Adrenal gland (tissue), 12 donors: ENCODE results near the gene DPYD. TPM values are rescaled to one million over a fixed set of nuclear protein-coding genes. Genes with fewer than 3 reads are reported as not detected.
"Not testable (repeated sequence)": the region's sequence is repeated elsewhere in the genome, so short reads cannot be mapped to it uniquely, and the experiment has no call there.

Source experiments
- DNase-seq, 7 donors: peaks; one replicate each; pipeline ENCODE4 v3.0.0-alpha.2; 2019 to 2020
- H3K27ac ChIP-seq, 5 donors: fragments of 200-600 bp; sonication (generic) in 4 of 5; 1 replicate in 3 of 5; 2 replicates in 2 of 5; pipeline versions ENCODE4 v1.5.1 to v1.8.0; 2016 to 2020; ENCODE audit warnings: mild to moderate bottlenecking in 1 of 5
- H3K27me3 ChIP-seq: fragments of 200-600 bp; 2 replicates; pipeline ENCODE4 v1.8.0; 2021
- H3K36me3 ChIP-seq, 2 donors: fragments of 200-600 bp; replicated peaks in 1 of 2; 1 replicate in 1 of 2; 2 replicates in 1 of 2; pipeline versions ENCODE4 v1.5.1 to v1.8.0; 2018 to 2022
- H3K4me1 ChIP-seq, 2 donors: fragments of 200-600 bp; replicated peaks in 1 of 2; 1 replicate in 1 of 2; 2 replicates in 1 of 2; pipeline versions ENCODE4 v1.5.1 to v1.8.0; 2018 to 2021
- H3K4me3 ChIP-seq, 4 donors: fragments of 200-600 bp; sonication (generic) in 3 of 4; one replicate each; pipeline ENCODE4 v1.5.1; 2016 to 2018
- H3K9me3 ChIP-seq, 3 donors: fragments of 200-600 bp; sonication (generic) in 1 of 3; replicated peaks in 1 of 3; 1 replicate in 2 of 3; 2 replicates in 1 of 3; pipeline versions ENCODE4 v1.5.1 to v1.8.0; 2016 to 2021
- POLR2A ChIP-seq, 2 donors: fragments of 450-650 bp; IDR thresholded peaks; one replicate each; pipeline ENCODE4 v1.6.1; 2017; ENCODE audit warnings: antibody characterized with exemption in 2 of 2, mild to moderate bottlenecking in 2 of 2, moderate library complexity in 1 of 2
- WGBS, 4 donors: extraction: QIAGEN DNeasy Blood & Tissue Kit in 2 of 4; methylation state at CpG; one replicate each; pipeline versions ENCODE4 v1.1.5 to v1.1.7; 2013 to 2017; 5-methylcytosine and 5-hydroxymethylcytosine counted together
- intact Hi-C, 2 donors: fragments of 100-400 bp; cut with DNase I; formaldehyde crosslinking; loops; one replicate each; pipeline versions ENCODE4 v1.14.1 to v1.15.0; 2022 to 2023
- polyA plus RNA-seq, 3 donors: library from polyadenylated mRNA; stranded (reverse); fragments of 200-250 nt in 2 of 3; fragments of 350-450 nt in 1 of 3; fragmentation: Illumina TruSeq in 1 of 3; extraction: RNeasy Lipid Tissue Mini Kit (QIAGEN cat#74804) in 1 of 3; gene quantifications; one replicate each; pipeline ENCODE4 v1.2.3, GENCODE V29; 2013 to 2014
- total RNA-seq, 9 donors: library from RNA; depleted of rRNA in 4 of 9; stranded (reverse); fragments of >200 nt in 4 of 9; fragments of 120-200 nt in 1 of 9; fragmentation: NEBNext Ultra II Directional in 1 of 9; extraction: Animal tissue kit (Norgen Biotek cat#: 25700) in 1 of 9; gene quantifications; one replicate each; pipeline versions ENCODE4 v1.1.0 to v1.2.4, GENCODE V29; 2013 to 2023
- TF ChIP-seq, protein P1 (sequence below), 6 experiments: fragments of 450-650 bp in 4 of 6; fragments of 200-600 bp in 2 of 6; sonication (generic) in 1 of 6; IDR thresholded peaks; 1 replicate in 5 of 6; 2 replicates in 1 of 6; pipeline versions ENCODE4 v1.5.1 to v1.8.0; 2016 to 2021; ENCODE audit warnings: antibody characterized with exemption in 6 of 6, mild to moderate bottlenecking in 2 of 6, moderate library complexity in 1 of 6
- donor health status: healthy with polysubstance abuse.
- donor health status: Bipolar disorder and iron deficiency.
- donor health status: DM: yes; HTN: yes; CAD: no.
- donor health status: DM: no; HTN: no; CAD: no.
- donor health status: DM: no; HTN: no; CAD: no.
- donor health status: DM: yes; HTN: yes; CAD: no.

DPYD gene
- total and polyA plus RNA-seq, 12 donors, result 6.6 to 73.1 (median 30.2) TPM

GRCh38 chr1:97238816-97239215 lies 682.0 kb downstream of the DPYD start:
- no peak for TF ChIP-seq POLR2A (IDR thresholded peaks at IDR 0.05)
- TF ChIP-seq, protein P1, sequence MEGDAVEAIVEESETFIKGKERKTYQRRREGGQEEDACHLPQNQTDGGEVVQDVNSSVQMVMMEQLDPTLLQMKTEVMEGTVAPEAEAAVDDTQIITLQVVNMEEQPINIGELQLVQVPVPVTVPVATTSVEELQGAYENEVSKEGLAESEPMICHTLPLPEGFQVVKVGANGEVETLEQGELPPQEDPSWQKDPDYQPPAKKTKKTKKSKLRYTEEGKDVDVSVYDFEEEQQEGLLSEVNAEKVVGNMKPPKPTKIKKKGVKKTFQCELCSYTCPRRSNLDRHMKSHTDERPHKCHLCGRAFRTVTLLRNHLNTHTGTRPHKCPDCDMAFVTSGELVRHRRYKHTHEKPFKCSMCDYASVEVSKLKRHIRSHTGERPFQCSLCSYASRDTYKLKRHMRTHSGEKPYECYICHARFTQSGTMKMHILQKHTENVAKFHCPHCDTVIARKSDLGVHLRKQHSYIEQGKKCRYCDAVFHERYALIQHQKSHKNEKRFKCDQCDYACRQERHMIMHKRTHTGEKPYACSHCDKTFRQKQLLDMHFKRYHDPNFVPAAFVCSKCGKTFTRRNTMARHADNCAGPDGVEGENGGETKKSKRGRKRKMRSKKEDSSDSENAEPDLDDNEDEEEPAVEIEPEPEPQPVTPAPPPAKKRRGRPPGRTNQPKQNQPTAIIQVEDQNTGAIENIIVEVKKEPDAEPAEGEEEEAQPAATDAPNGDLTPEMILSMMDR (IDR thresholded peaks at IDR 0.05), result no peak
- Histone ChIP-seq H3K4me3 (no peak overlapping the region), H3K27ac (no peak overlapping the region), H3K27me3 (no peaks in the 10 kb centered on the region), H3K36me3 (no peaks in the 10 kb centered on the region), H3K4me1 (no peaks in the 10 kb centered on the region), H3K9me3 (no peaks in the 10 kb centered on the region)
- intact Hi-C loops, result no loop called here
- WGBS, 4 donors, result 78 to 84% (median 80%) methylated on average over 3 of the region's 3 CpGs
- no peak for DNase-seq

GRCh38 chr1:97231354-97231753 lies 689.5 kb downstream of the DPYD start:
- DNase-seq, H3K27ac ChIP-seq, H3K36me3 ChIP-seq, H3K9me3 ChIP-seq, H3K4me3 ChIP-seq, intact Hi-C loops, H3K4me1 ChIP-seq, H3K27me3 ChIP-seq: not testable (repeated sequence)
- WGBS, 4 donors, result 91 to 100% (median 96%) methylated on average over 2 of the region's 2 CpGs

DNA sequence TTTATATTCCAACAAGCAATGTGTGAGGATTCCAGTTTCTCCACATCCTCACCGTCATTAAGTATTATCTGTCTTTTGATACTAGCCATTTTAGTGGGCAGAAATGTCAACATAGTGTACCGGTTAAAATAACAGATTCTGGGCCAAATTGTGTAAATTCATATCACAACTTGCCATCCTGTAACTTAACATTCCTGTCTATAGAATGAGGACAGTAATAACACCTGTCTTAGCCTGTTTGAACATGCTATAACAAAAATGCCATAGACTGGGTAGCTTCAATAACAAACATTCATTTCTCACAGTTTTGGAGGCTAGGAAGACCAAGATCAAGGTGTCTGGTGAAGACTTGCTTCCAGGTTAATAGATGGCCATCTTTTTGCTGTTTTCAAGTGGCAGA lies 708.2 kb downstream of the DPYD start:
- peaks cover 0 to 6% of the 10 kb centered on the region in 2 donors for H3K4me1 ChIP-seq
- no peaks in the 10 kb centered on the region for H3K9me3 ChIP-seq
- TF ChIP-seq, protein P1 (IDR thresholded peaks at IDR 0.05), result no peak
- TF ChIP-seq POLR2A (IDR thresholded peaks at IDR 0.05), result no peak
- H3K27me3 ChIP-seq, result no peaks in the 10 kb centered on the region
- no peaks in the 10 kb centered on the region for H3K36me3 ChIP-seq
- intact Hi-C loops, result no loop called here
- no peak for DNase-seq
- 94 to 98% (median 96%) methylated on average over 2 of the region's 2 CpGs for WGBS, 4 donors
- no peak overlapping the region for H3K4me3 ChIP-seq
- H3K27ac ChIP-seq, result no peak overlapping the region

DNA sequence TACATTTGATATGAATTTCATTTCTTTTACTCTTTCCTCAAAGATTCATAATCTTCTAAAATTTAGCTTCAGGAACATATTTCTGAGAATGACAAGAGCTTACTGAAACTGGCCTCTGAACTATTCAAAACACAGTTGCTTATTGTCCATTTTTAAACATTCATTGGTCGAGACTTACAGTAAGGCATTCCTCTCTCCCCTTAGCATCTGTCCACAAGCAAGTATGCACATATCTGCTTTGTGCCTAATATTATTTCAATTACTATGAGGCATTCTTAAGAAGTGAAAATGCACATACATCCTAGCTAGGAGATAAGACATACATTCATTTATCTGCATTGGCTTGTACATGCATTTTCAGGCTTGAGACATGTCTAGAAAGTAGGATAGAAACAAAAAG lies 710.5 kb downstream of the DPYD start:
- 74 to 82% (median 76%) methylated on average over 1 of the region's 1 CpG for WGBS, 4 donors
- no peak overlapping the region for H3K4me3 ChIP-seq
- H3K4me1 ChIP-seq, result peaks cover 0 to 9% of the 10 kb centered on the region in 2 donors

More for the DNA sequence above, 710.5 kb downstream of the DPYD start:
- Histone ChIP-seq H3K9me3 (no peaks in the 10 kb centered on the region), H3K27me3 (no peaks in the 10 kb centered on the region), H3K36me3 (no peaks in the 10 kb centered on the region), H3K27ac (no peak overlapping the region)
- no peak for TF ChIP-seq POLR2A (IDR thresholded peaks at IDR 0.05)
- TF ChIP-seq, protein P1 (IDR thresholded peaks at IDR 0.05), result no peak
- intact Hi-C loops, result no loop called here
- no peak for DNase-seq
